ENCODE measurements around the gene TAB2.

GRCh38 chr6:149270616-149271015 is 46.9 kb upstream of the TAB2 start:
- TF ChIP-seq CTCF (IDR thresholded peaks at IDR 0.05), result no peak
- TF ChIP-seq POLR2A (IDR thresholded peaks at IDR 0.05), result no peak
